Measurements from ENCODE around the gene BICDL2. TPM values are rescaled to one million over a fixed set of nuclear protein-coding genes. Genes with fewer than 3 reads are reported as not detected.
"Not testable (repeated sequence)": the region's sequence is repeated elsewhere in the genome, so short reads cannot be mapped to it uniquely, and the experiment has no call there.

BICDL2 gene, protein sequence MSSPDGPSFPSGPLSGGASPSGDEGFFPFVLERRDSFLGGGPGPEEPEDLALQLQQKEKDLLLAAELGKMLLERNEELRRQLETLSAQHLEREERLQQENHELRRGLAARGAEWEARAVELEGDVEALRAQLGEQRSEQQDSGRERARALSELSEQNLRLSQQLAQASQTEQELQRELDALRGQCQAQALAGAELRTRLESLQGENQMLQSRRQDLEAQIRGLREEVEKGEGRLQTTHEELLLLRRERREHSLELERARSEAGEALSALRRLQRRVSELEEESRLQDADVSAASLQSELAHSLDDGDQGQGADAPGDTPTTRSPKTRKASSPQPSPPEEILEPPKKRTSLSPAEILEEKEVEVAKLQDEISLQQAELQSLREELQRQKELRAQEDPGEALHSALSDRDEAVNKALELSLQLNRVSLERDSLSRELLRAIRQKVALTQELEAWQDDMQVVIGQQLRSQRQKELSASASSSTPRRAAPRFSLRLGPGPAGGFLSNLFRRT
- total RNA-seq: under 1 TPM; 0.06 to 0.10 TPM
- under 1 TPM; 0.38 to 0.39 TPM for polyA plus RNA-seq (ENCODE audit: insufficient read length in 2 of 2)
- long read RNA-seq, donor 1: 0 reads
- long read RNA-seq, donor 2: 0 reads
- long read RNA-seq, donor 3: 0 reads
- long read RNA-seq, donor 4, partial matches to known transcripts: 0 of 2 reads
- long read RNA-seq, donor 4, other reads (novel, unspliced or antisense): 0 of 2 reads

DNA sequence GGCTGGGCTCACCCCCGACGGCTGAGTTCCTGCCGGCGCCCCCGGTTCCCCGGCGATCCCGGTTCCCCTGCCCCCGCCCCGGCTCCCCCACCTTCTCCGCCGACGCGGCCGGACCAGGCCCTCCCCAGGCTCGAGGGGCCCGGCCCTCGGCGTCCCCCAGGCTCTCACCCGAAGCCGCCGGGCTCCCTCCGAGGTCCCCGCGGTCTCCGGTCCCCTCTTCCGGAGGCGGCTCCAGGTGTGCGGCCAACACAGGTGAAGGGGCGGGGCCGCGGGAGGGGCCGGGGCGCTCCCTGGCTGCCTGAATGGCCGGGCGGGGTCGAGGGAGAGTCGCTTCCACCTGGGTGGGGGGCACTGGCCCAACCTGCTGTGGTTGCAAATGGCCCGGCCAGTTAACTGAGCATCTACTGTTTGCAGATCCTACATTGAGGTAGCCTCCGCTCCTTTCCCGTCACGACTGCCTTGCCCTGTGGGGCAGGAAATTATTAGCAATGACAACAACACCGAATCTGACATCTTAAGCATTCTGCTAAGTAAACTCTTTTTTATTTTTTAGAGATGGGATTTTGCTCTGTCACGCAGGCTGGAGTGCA, at the start of gene BICDL2:
Gene BICDL2 (minus strand): TSS at position 219 of the 590 bp plus-strand sequence. CDS start 1,448 bp downstream, outside the sequence.
- WGBS (ENCODE audit: insufficient coverage): 3% methylated on average over 42 of the region's 44 CpGs
- H3K27ac ChIP-seq (ENCODE audit: low read depth, low read length): no peak within 1 kb of the TSS
- no peak for DNase-seq (ENCODE audit: low read depth in 4 of 6, low spot score in 6 of 6)
- H3K27me3 ChIP-seq (ENCODE audit: control insufficient read depth, insufficient read depth, low read length): peaks cover 77% of the 10 kb centered on the region
- no peaks in the 10 kb centered on the region for H3K36me3 ChIP-seq (ENCODE audit: control insufficient read depth, insufficient read depth, low read length)
- H3K4me1 ChIP-seq (ENCODE audit: control insufficient read depth, insufficient read depth, low read length): peaks cover 11% of the 10 kb centered on the region
- H3K4me3 ChIP-seq (ENCODE audit: low read depth, low read length): no peak within 1 kb of the TSS
- no peaks in the 10 kb centered on the region for H3K9me3 ChIP-seq (ENCODE audit: control insufficient read depth, insufficient read depth, low read length)

DNA sequence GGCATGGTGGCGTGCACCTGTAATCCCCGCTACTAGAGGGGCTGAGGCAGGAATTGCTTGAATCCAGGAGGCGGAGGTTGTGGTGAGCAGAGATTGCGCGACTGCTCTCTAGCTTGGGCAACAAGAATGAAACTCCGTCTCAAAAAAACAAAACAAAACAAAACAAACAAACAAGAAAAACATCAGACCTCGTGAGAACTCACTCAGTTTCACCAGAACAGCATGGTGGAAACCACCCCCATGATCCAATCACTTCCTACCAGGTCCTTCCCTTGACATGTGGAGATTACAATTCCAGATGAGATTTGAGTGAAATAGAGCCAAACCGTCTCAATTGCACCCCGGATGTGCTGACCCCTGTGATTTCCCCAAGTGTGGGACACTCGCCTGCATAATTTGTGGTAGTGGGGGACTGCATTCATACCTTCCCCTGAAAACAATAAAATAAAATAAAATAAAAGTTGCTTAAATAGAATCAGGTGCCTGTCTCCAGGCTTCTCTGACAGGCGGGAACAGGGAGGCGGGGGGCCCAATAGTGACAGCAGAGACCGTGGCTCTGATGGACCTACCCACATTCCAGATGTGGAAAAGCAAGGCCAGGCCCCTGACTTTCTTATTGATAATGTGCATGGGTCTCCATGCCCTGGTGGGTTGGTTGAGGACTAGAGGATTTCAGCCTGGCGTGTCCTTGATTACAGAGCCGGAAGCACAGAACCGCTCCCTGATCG, 49.3 kb upstream of the BICDL2 start:
- no peak overlapping the region for H3K27ac ChIP-seq (ENCODE audit: low read depth, low read length)
- no peaks in the 10 kb centered on the region for H3K27me3 ChIP-seq (ENCODE audit: control insufficient read depth, insufficient read depth, low read length)
- H3K9me3 ChIP-seq (ENCODE audit: control insufficient read depth, insufficient read depth, low read length): no peaks in the 10 kb centered on the region

DNA sequence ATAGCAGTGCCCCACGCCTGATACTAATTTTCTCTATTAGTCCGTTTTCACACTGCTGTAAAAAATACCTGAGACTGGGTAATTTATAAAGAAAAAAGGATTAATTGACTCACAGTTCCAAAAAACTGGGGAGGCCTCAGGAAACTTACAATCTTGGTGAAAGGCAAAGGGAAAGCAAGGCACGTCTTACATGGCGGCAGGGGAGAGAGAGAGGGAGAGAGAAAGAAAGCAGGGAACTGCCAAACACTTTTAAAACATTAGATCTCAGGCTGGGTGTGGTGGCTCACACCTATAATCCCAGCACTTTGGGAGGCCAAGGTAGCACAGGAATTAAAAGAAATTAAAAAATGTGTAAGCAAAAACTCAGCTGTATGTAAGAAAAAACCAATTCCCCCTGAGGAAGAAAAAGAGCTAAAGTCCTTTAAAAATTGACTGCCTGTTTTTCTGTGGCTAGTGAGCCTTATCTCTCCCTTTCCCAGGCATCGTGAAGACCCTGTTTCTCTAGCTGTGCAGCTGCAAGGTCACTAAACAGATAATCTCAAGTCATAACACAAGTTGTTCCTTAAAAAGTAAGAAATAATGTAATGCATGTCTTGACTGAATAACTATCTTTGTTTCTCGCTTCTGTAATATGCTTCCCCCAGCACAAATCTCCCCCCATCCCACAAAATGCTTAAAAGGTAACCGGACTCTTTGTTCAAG, 48.4 kb upstream of the BICDL2 start:
- Histone ChIP-seq H3K27ac (ENCODE audit: low read depth, low read length) (no peak overlapping the region), H3K36me3 (ENCODE audit: control insufficient read depth, insufficient read depth, low read length) (no peaks in the 10 kb centered on the region), H3K9me3 (ENCODE audit: control insufficient read depth, insufficient read depth, low read length) (no peaks in the 10 kb centered on the region), H3K4me1 (ENCODE audit: control insufficient read depth, insufficient read depth, low read length) (peaks cover 21% of the 10 kb centered on the region), H3K27me3 (ENCODE audit: control insufficient read depth, insufficient read depth, low read length) (no peaks in the 10 kb centered on the region), H3K4me3 (ENCODE audit: low read depth, low read length) (no peak overlapping the region)
- 100% methylated on average over 3 of the region's 7 CpGs for WGBS (ENCODE audit: insufficient coverage)
- no peak for DNase-seq (ENCODE audit: low read depth in 4 of 6, low spot score in 6 of 6)

More for the DNA sequence above, 49.3 kb upstream of the BICDL2 start:
- H3K4me1 ChIP-seq (ENCODE audit: control insufficient read depth, insufficient read depth, low read length): peaks cover 21% of the 10 kb centered on the region
- H3K4me3 ChIP-seq (ENCODE audit: low read depth, low read length): no peak overlapping the region
- H3K36me3 ChIP-seq (ENCODE audit: control insufficient read depth, insufficient read depth, low read length): no peaks in the 10 kb centered on the region
- 95% methylated on average over 10 of the region's 17 CpGs for WGBS (ENCODE audit: insufficient coverage)
- no peak for DNase-seq (ENCODE audit: low read depth in 4 of 6, low spot score in 6 of 6)

DNA sequence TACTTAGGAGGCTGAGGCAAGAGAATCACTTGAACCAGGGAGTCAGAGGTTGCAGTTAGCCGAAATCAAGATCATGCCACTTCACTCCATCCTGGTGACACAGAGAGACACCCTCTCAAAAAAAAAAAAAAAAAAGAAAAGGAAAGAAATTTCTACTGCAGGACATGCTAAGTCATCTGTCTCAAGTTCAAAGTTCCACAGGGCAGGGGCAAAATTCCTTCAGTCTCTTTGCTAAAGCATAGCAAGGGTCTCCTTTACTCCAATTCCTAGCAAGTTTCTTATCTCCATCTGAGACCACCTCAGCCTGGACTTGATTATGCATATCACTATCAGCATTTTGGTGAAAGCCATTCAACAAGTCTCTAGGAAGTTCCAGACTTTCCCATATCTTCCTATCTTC, 47.7 kb upstream of the BICDL2 start:
- H3K27ac ChIP-seq (ENCODE audit: low read depth, low read length): no peak overlapping the region

DNA sequence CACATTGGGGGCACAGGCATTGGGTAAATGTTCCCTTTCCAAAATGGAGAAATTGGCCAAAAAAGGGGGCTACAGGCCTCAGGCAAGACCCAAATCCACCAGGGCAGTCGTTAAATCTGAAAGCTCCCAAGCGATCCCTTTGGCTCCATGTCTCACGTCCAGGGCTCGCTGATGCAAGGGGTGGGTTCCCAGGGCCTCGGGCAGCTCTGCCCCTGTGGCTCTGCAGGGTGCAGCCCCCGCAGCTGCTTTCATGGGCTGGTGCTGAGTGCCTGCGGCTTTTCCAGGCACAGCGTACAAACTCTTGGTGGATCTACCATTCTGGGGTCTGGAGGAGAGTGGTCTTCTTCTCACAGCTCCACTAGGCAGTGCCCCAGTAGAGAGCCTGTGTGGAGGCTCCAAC, 46.7 kb upstream of the BICDL2 start:
- 91% methylated on average over 7 of the region's 8 CpGs for WGBS (ENCODE audit: insufficient coverage)
- H3K4me3 ChIP-seq (ENCODE audit: low read depth, low read length); DNase-seq (ENCODE audit: low read depth in 4 of 6, low spot score in 6 of 6); H3K27ac ChIP-seq (ENCODE audit: low read depth, low read length); H3K27me3 ChIP-seq (ENCODE audit: control insufficient read depth, insufficient read depth, low read length); H3K9me3 ChIP-seq (ENCODE audit: control insufficient read depth, insufficient read depth, low read length); H3K36me3 ChIP-seq (ENCODE audit: control insufficient read depth, insufficient read depth, low read length): not testable (repeated sequence)
- peaks cover 18% of the 10 kb centered on the region for H3K4me1 ChIP-seq (ENCODE audit: control insufficient read depth, insufficient read depth, low read length)

More for the DNA sequence above, 47.7 kb upstream of the BICDL2 start:
- Histone ChIP-seq H3K4me3 (ENCODE audit: low read depth, low read length) (no peak overlapping the region), H3K4me1 (ENCODE audit: control insufficient read depth, insufficient read depth, low read length) (peaks cover 21% of the 10 kb centered on the region), H3K9me3 (ENCODE audit: control insufficient read depth, insufficient read depth, low read length) (no peaks in the 10 kb centered on the region), H3K27me3 (ENCODE audit: control insufficient read depth, insufficient read depth, low read length) (no peaks in the 10 kb centered on the region), H3K36me3 (ENCODE audit: control insufficient read depth, insufficient read depth, low read length) (no peaks in the 10 kb centered on the region)
- DNase-seq (ENCODE audit: low read depth in 4 of 6, low spot score in 6 of 6): no peak
- no CpG with 5 or more reads among the region's 1 CpG for WGBS (ENCODE audit: insufficient coverage)

DNA sequence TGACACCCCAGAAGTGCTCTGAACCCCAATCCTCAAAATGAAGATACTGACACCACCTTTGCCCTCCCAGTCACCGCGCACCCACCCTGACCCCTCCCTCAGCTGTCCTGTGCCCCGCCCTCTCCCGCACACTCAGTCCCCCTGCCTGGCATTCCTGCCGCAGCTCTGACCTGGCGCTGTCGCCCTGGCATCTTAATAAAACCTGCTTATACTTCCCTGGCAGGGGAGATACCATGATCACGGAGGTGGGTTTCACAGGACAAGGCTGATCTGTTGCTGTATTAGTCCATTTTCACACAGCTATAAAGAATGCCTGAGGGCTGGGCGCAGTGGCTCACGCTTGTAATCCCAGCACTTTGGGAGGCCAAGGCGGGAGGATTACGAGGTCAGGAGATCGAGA, 45.2 kb upstream of the BICDL2 start:
- not testable (repeated sequence) for DNase-seq (ENCODE audit: low read depth in 4 of 6, low spot score in 6 of 6); H3K36me3 ChIP-seq (ENCODE audit: control insufficient read depth, insufficient read depth, low read length); H3K4me1 ChIP-seq (ENCODE audit: control insufficient read depth, insufficient read depth, low read length); H3K4me3 ChIP-seq (ENCODE audit: low read depth, low read length); H3K27ac ChIP-seq (ENCODE audit: low read depth, low read length); H3K9me3 ChIP-seq (ENCODE audit: control insufficient read depth, insufficient read depth, low read length); H3K27me3 ChIP-seq (ENCODE audit: control insufficient read depth, insufficient read depth, low read length)
- 91% methylated on average over 10 of the region's 13 CpGs for WGBS (ENCODE audit: insufficient coverage)

DNA sequence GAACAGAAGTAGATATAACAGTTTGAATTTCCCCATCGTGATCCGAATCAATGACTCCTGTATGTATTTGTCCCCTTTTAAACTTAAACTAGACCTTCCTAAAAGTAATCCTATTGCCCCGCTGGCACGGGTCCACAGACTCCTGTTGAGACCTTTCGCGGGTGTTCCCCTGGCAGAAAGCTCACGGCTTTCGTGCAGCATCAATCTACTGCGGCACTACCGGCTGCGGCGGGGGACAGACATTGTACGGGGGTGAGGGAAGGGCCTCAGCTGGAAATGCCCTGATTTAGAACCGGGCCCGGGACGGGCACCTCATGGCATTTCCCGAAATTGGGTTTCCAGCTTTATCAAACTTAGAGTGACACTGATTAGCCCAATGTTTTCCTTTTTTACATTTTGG, 43.3 kb upstream of the BICDL2 start:
- DNase-seq (ENCODE audit: low read depth in 4 of 6, low spot score in 6 of 6): no peak
- Histone ChIP-seq H3K4me1 (ENCODE audit: control insufficient read depth, insufficient read depth, low read length) (peaks cover 4% of the 10 kb centered on the region), H3K27ac (ENCODE audit: low read depth, low read length) (no peak overlapping the region), H3K4me3 (ENCODE audit: low read depth, low read length) (no peak overlapping the region), H3K36me3 (ENCODE audit: control insufficient read depth, insufficient read depth, low read length) (no peaks in the 10 kb centered on the region), H3K27me3 (ENCODE audit: control insufficient read depth, insufficient read depth, low read length) (peaks cover 2% of the 10 kb centered on the region), H3K9me3 (ENCODE audit: control insufficient read depth, insufficient read depth, low read length) (no peaks in the 10 kb centered on the region)
- WGBS (ENCODE audit: insufficient coverage): 74% methylated on average over 13 of the region's 17 CpGs

DNA sequence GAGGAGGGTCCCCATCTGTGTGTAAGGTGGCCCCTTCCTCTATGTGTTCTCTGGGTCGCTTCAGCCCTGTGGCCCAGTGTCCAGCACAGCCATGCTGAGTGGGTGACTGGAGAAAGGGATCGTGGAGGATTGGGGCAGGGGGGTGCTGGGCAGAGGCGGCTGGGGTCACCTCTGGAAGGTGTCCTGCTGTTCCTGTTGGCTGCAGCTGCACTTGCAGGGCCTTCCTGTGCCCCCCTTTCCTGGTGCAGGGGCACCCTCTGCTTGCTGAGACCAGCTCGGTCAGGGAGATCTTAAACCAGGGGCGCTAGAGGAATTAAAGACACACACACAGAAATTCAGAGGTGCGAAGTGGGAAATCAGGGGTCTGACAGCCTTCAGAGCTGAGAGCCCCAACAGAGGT, 39.8 kb upstream of the BICDL2 start:
- no peak overlapping the region for H3K4me3 ChIP-seq (ENCODE audit: low read depth, low read length)
- H3K4me1 ChIP-seq (ENCODE audit: control insufficient read depth, insufficient read depth, low read length): peaks cover 7% of the 10 kb centered on the region
- H3K9me3 ChIP-seq (ENCODE audit: control insufficient read depth, insufficient read depth, low read length): no peaks in the 10 kb centered on the region
- H3K36me3 ChIP-seq (ENCODE audit: control insufficient read depth, insufficient read depth, low read length): no peaks in the 10 kb centered on the region
- WGBS (ENCODE audit: insufficient coverage): 82% methylated on average over 3 of the region's 6 CpGs
- H3K27me3 ChIP-seq (ENCODE audit: control insufficient read depth, insufficient read depth, low read length): peaks cover 2% of the 10 kb centered on the region
- no peak for DNase-seq (ENCODE audit: low read depth in 4 of 6, low spot score in 6 of 6)
- H3K27ac ChIP-seq (ENCODE audit: low read depth, low read length): no peak overlapping the region

DNA sequence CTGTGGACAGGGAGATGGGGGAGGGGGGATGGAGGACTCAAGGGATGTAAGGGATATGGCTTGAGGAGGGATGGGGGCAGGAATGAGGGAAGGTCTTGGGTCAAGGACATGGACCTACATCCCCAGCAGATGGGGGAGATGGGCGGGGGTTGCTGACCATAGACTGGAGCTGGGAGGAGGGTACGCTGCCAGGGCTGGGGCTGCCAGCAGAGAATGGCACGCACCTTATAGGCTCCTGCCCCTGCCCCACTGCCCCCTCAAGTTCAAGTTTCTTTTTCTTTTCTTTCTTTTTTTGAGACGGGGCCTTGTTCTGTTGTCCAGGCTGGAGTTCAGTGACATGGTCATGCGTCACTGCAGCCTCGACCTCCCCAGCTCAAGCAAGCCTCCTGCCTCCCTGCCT, 39.2 kb upstream of the BICDL2 start:
- H3K36me3 ChIP-seq (ENCODE audit: control insufficient read depth, insufficient read depth, low read length); H3K27me3 ChIP-seq (ENCODE audit: control insufficient read depth, insufficient read depth, low read length): not testable (repeated sequence)
- 78% methylated on average over 4 of the region's 6 CpGs for WGBS (ENCODE audit: insufficient coverage)

More for the DNA sequence above, 39.2 kb upstream of the BICDL2 start:
- not testable (repeated sequence) for H3K9me3 ChIP-seq (ENCODE audit: control insufficient read depth, insufficient read depth, low read length); DNase-seq (ENCODE audit: low read depth in 4 of 6, low spot score in 6 of 6); H3K27ac ChIP-seq (ENCODE audit: low read depth, low read length); H3K4me3 ChIP-seq (ENCODE audit: low read depth, low read length); H3K4me1 ChIP-seq (ENCODE audit: control insufficient read depth, insufficient read depth, low read length)
